Activated T-helper 1 cell treated with anti-CD3 and anti-CD28 coated beads, Interleukin-2, amount 50 U/mL, for 16 hours (primary cell): ENCODE data around the gene MRPL38.

ENCODE experiments used
- DNase-seq, 2 donors: peaks; one replicate each; pipeline ENCODE4 v3.0.0-alpha.2; 2020; ENCODE audit warnings: low read depth in 1 of 2, low spot score in 1 of 2

Gene MRPL38

GRCh38 chr17:75904749-75905521 is at the start of gene MRPL38:
MRPL38 (minus strand) TSS chr17:75904884; CDS start chr17:75904875, 9 bp downstream.
- DNase-seq: peak; percentile 87 to 96

- no peak for DNase-seq
Measured at GRCh38 chr17:75950855-75951554, 46.3 kb upstream of the MRPL38 start.

- DNase-seq: no peak
Measured at GRCh38 chr17:75950421-75950820, 45.7 kb upstream of the MRPL38 start.

- no peak for DNase-seq
Measured at GRCh38 chr17:75945211-75945610, 40.5 kb upstream of the MRPL38 start.

DNA sequence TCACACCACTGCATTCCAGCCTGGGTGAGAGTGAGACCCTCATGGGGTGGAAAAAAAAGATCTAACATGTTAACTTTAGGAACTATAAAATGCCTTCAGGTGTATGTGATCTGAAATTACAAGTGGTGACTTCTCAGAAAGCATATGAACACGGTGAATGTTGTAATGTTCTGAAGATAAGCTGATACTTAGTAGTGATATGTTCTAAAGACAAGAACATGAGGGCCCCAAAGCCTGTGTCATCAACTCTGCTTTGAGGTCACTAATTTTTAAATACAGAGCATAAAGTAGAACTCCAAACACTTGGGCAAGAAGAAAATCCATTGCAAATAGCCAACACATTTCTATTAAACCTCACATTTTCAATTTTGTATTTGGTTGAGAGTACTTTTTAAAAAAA is 38.8 kb upstream of the MRPL38 start:
- no peak for DNase-seq

GRCh38 chr17:75942473-75942872 is 37.8 kb upstream of the MRPL38 start:
- DNase-seq: no peak

DNA sequence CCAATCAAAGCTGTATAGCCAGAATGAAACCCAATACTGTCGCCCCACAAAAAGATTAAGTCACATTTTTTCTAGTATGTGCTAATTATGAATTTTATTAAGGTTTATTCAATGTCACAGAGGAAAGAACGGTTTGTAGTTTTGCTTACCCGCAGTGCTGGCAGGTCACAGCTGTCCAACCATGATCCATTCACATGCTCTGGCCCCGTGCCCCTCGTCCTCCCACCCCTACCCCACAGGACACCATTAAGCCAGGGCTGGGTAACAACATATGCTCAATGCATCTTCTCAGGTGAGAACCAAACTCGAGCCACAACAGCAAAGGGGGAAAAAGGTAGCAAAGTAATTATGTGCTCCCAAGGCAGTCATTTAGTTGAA is 36.7 kb upstream of the MRPL38 start:
- no peak for DNase-seq

GRCh38 chr17:75940727-75941441 is 36.2 kb upstream of the MRPL38 start, which contains the start of gene FBF1:
FBF1 (minus strand) TSS chr17:75941042; CDS start chr17:75938149, 2,893 bp downstream.
- peak; percentile 72 to 83 for DNase-seq

DNA sequence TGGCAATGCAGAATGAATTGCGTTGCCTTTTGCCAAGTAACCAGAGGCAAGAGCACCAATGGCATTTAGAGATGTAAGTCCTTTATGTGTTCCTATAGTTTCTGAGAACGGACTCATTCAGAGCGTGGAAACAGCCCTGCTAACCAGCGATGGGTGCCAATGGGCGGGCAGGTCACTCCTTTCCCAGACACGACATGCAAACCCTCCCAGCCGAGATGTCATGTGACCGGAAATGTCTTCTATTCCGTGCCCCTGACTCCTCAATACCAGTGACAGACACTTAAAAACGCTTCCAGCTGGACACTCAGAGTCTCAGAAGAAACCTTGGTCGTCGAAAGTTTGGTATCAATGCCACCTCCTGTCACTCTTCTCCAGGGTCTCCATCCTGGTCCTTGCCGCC is 33.0 kb upstream of the MRPL38 start:
- no peak for DNase-seq

GRCh38 chr17:75933808-75934207 is 29.1 kb upstream of the MRPL38 start:
- DNase-seq: no peak

GRCh38 chr17:75932852-75933251 is 28.2 kb upstream of the MRPL38 start:
- no peak for DNase-seq

GRCh38 chr17:75931062-75931461 is 26.4 kb upstream of the MRPL38 start:
- DNase-seq: no peak

DNA sequence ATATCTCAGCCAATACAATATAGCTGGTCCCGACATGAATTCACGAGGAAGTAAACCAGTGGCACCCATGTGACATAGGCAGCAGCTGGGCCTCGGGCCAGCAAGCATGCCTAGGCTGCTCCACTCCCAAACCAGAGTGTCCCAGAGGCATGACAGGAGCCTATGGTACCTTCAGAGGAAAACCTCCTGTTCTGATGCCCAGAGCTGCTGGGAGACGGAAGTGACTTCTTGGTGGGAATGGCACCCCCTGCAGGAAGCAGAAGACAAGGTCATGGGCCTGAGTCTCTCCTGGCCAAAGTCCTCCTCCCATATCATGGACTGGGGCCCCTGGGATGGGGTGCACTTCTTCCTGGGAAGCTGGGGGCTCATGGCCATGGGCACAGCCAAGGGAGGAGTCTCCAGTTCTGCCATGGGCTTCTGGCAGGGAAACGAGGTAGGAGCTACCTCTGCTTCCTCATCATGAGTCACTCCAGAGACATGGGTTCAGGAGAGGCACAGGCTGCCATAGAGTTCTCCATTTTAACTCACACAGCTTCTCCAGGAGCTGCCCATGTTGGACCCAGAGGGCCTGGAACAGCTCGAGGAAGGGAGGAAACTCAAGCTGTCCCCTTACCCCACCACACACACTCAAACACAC is 22.7 kb upstream of the MRPL38 start:
- DNase-seq: no peak

DNA sequence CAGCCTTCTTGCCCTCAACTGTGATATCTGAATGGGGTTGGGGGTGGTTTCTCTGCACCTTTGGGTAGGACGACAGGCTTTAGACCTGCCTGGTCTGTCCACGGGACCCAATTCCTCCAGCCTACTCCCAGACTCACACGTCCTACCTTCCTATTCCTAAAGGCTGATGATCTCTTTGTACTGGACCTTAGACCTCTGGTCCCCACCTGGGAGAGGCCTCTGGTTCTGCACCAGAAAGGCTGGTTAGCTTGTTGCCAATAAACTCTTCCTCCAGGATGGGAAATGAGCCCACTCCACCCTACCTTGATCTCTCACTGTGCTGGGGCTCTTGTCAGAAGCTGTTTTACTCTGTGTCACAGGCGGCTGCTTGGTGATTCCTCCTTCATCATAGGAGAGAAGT is 21.8 kb upstream of the MRPL38 start:
- no peak for DNase-seq

GRCh38 chr17:75925912-75926311 is 21.2 kb upstream of the MRPL38 start:
- no peak for DNase-seq

DNA sequence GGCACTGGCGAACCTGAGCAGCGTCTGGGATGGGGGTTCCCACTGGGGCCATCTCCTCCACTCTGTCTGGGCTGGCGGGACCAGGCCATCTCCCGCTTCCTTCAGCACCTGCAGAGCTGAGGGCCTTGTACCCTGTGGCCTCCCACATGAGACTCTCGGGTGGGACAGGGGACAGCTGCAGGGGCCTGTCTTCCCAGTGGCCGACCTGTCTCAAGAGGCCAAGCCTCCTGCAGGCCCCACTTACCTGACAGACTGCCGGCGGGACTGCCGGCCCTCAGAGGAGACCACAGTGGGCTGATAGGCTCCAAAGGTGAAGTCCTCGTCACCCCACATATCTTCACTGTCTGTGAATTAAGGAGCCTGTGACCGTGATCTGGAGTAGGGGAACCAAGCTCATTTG is 20.4 kb upstream of the MRPL38 start:
- no peak for DNase-seq

DNA sequence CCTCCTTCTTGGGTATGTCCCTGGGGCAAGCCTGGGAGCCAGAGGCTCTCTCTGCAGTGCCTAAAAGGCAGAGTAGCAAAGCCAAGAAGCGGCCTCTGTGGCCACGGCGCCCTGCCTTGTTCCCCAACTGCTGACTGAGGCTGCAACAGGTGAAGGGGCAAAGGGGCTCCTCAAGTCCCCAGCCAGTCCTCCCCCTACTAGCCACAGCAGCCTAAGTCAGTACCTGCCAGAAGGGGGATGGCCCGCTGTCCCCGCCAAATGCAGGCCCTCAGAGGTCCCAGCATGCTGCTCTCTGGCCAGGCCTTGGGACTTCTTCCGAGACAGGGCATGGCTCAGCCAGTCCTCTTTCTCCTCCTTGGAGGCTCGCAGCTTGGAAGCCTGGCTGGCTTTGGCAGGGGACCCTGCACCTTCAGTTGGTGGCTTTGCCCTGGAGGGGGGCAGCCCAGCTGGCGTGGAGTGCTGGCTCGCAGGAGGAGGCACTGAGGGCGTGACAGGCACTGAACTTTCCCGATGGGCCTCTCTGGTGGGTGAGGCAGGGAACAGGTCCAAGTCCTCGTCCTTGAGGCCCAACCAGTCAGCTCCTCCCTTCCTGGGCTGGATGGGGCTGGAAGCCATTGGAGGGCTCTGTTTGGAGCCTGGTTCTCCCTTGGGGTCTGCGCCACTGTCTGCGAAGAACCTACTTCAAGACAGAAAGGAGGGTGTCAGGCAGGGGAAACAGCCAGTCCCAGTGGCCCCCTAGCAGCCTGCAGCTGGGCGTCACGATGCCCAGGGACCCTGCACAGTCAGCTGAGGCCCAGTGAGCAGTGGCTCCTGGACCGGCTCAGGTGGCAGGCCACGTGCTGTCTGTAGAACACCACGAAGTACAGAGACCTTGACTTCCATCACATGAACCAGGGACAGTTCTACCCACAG is 18.5 kb upstream of the MRPL38 start:
- DNase-seq: no peak

- DNase-seq: no peak
Measured at GRCh38 chr17:75922173-75922961, 17.7 kb upstream of the MRPL38 start.

- no peak for DNase-seq
Measured at GRCh38 chr17:75921596-75921995, 16.9 kb upstream of the MRPL38 start.
